Activated CD4-positive, alpha-beta T cell treated with anti-CD3 and anti-CD28 coated beads, Interleukin-2, amount 10 ng/mL, durations not matched to agents 24 days and 14 days (primary cell): Measurements from ENCODE around the gene HIRA. TPM values are rescaled to one million over a fixed set of nuclear protein-coding genes. Genes with fewer than 3 reads are reported as not detected.

Experiments used
- DNase-seq: peaks from one replicate; pipeline ENCODE4 v3.0.0; 2022
- H3K27ac Mint-ChIP-seq: one replicate; pipeline ENCODE4 v1.8.0; 2022; ENCODE audit warnings: mild to moderate bottlenecking, mixed read lengths
- H3K27me3 Mint-ChIP-seq: one replicate; pipeline ENCODE4 v1.8.0; 2022; ENCODE audit warnings: mixed read lengths
- H3K36me3 Mint-ChIP-seq: one replicate; pipeline ENCODE4 v1.8.0; 2022; ENCODE audit warnings: low read depth, mild to moderate bottlenecking, mixed read lengths
- H3K4me1 Mint-ChIP-seq: one replicate; pipeline ENCODE4 v1.8.0; 2021; ENCODE audit warnings: mixed read lengths
- H3K4me3 Mint-ChIP-seq: one replicate; pipeline ENCODE4 v1.8.0; 2022; ENCODE audit warnings: mild to moderate bottlenecking, moderate library complexity, mixed read lengths
- H3K9me3 Mint-ChIP-seq: one replicate; pipeline ENCODE4 v1.8.0; 2021; ENCODE audit warnings: mixed read lengths
- intact Hi-C: fragments of 100-400 bp; cut with micrococcal nuclease; formaldehyde crosslinking; loops from one replicate; pipeline ENCODE4 v1.15.1; 2023
- total RNA-seq: library from RNA; stranded (reverse); gene quantifications from 2 replicates; pipeline ENCODE4 v1.2.3, GENCODE V29; 2022

The HIRA gene
- total RNA-seq, 1 donor from 2014 or later, result 45.0 TPM

- H3K27me3 Mint-ChIP-seq, result no peaks in the 10 kb centered on the region
- H3K36me3 Mint-ChIP-seq, result peaks cover 62% of the 10 kb centered on the region
- intact Hi-C loops, result no loop called here
- no peak overlapping the region for H3K4me3 Mint-ChIP-seq
- H3K4me1 Mint-ChIP-seq, result no peaks in the 10 kb centered on the region
- H3K9me3 Mint-ChIP-seq, result no peaks in the 10 kb centered on the region
- no peak for DNase-seq
- no peak overlapping the region for H3K27ac Mint-ChIP-seq
Measured at GRCh38 chr22:19402642-19403191, 28.8 kb downstream of the HIRA start.

- no peaks in the 10 kb centered on the region for H3K9me3 Mint-ChIP-seq
- peaks cover 60% of the 10 kb centered on the region for H3K36me3 Mint-ChIP-seq
- no peak for DNase-seq
- peak overlapping the region; percentile 19 for H3K27ac Mint-ChIP-seq
- intact Hi-C loops, result no loop called here
- no peak overlapping the region for H3K4me3 Mint-ChIP-seq
- H3K4me1 Mint-ChIP-seq, result no peaks in the 10 kb centered on the region
- no peaks in the 10 kb centered on the region for H3K27me3 Mint-ChIP-seq
Measured at GRCh38 chr22:19401483-19401882, 30.1 kb downstream of the HIRA start.

- Mint-ChIP-seq H3K27me3 (no peaks in the 10 kb centered on the region), H3K4me1 (no peaks in the 10 kb centered on the region), H3K4me3 (no peak overlapping the region), H3K27ac (no peak overlapping the region), H3K9me3 (no peaks in the 10 kb centered on the region), H3K36me3 (peaks cover 57% of the 10 kb centered on the region)
- intact Hi-C loops, result no loop called here
- DNase-seq, result no peak
Measured at GRCh38 chr22:19400881-19401280, 30.7 kb downstream of the HIRA start.

- Mint-ChIP-seq H3K27me3 (no peaks in the 10 kb centered on the region), H3K4me3 (no peak overlapping the region), H3K4me1 (no peaks in the 10 kb centered on the region), H3K36me3 (peaks cover 51% of the 10 kb centered on the region), H3K9me3 (no peaks in the 10 kb centered on the region), H3K27ac (no peak overlapping the region)
- intact Hi-C loops, result loop anchor here (5.0 kb wide), 1 partner anchor 126 kb away; no protein-coding TSS in a partner anchor
- no peak for DNase-seq
Measured at GRCh38 chr22:19398652-19399051, 32.9 kb downstream of the HIRA start.

GRCh38 chr22:19398206-19398605 lies 33.3 kb downstream of the HIRA start:
- H3K27me3 Mint-ChIP-seq, result no peaks in the 10 kb centered on the region
- H3K4me3 Mint-ChIP-seq, result no peak overlapping the region
- no peak for DNase-seq
- peaks cover 55% of the 10 kb centered on the region for H3K36me3 Mint-ChIP-seq
- no peaks in the 10 kb centered on the region for H3K4me1 Mint-ChIP-seq
- intact Hi-C loops, result loop anchor here (5.0 kb wide), 1 partner anchor 126 kb away; no protein-coding TSS in a partner anchor
- no peaks in the 10 kb centered on the region for H3K9me3 Mint-ChIP-seq
- no peak overlapping the region for H3K27ac Mint-ChIP-seq

GRCh38 chr22:19397734-19398104 lies 33.8 kb downstream of the HIRA start:
- H3K36me3 Mint-ChIP-seq, result peaks cover 57% of the 10 kb centered on the region
- no peaks in the 10 kb centered on the region for H3K4me1 Mint-ChIP-seq
- no peak overlapping the region for H3K4me3 Mint-ChIP-seq
- H3K27me3 Mint-ChIP-seq, result no peaks in the 10 kb centered on the region
- no peak for DNase-seq
- intact Hi-C loops, result loop anchor here (5.0 kb wide), 1 partner anchor 125 kb away; no protein-coding TSS in a partner anchor
- H3K9me3 Mint-ChIP-seq, result no peaks in the 10 kb centered on the region
- H3K27ac Mint-ChIP-seq, result no peak overlapping the region

GRCh38 chr22:19396934-19397733 lies 34.4 kb downstream of the HIRA start:
- no peaks in the 10 kb centered on the region for H3K4me1 Mint-ChIP-seq

GRCh38 chr22:19396561-19396933 lies 35.0 kb downstream of the HIRA start:
- Mint-ChIP-seq H3K9me3 (no peaks in the 10 kb centered on the region), H3K4me3 (no peak overlapping the region), H3K27ac (no peak overlapping the region), H3K36me3 (peaks cover 54% of the 10 kb centered on the region), H3K27me3 (no peaks in the 10 kb centered on the region), H3K4me1 (no peaks in the 10 kb centered on the region)
- intact Hi-C loops, result loop anchor here (5.0 kb wide), 1 partner anchor 124 kb away; no protein-coding TSS in a partner anchor
- DNase-seq, result no peak

More at GRCh38 chr22:19396934-19397733, 34.4 kb downstream of the HIRA start:
- no peak for DNase-seq
- no peak overlapping the region for H3K4me3 Mint-ChIP-seq
- H3K27ac Mint-ChIP-seq, result no peak overlapping the region
- intact Hi-C loops, result loop anchor here (5.0 kb wide), 1 partner anchor 125 kb away; no protein-coding TSS in a partner anchor
- H3K36me3 Mint-ChIP-seq, result peaks cover 58% of the 10 kb centered on the region
- H3K27me3 Mint-ChIP-seq, result no peaks in the 10 kb centered on the region
- H3K9me3 Mint-ChIP-seq, result no peaks in the 10 kb centered on the region

GRCh38 chr22:19395276-19395675 lies 36.3 kb downstream of the HIRA start:
- intact Hi-C loops, result loop anchor here (5.0 kb wide), 1 partner anchor 123 kb away; no protein-coding TSS in a partner anchor
- Mint-ChIP-seq H3K27ac (no peak overlapping the region), H3K36me3 (peaks cover 48% of the 10 kb centered on the region), H3K4me1 (no peaks in the 10 kb centered on the region), H3K4me3 (no peak overlapping the region), H3K9me3 (no peaks in the 10 kb centered on the region), H3K27me3 (no peaks in the 10 kb centered on the region)
- no peak for DNase-seq

- no peak overlapping the region for H3K4me3 Mint-ChIP-seq
- no peaks in the 10 kb centered on the region for H3K9me3 Mint-ChIP-seq
- H3K36me3 Mint-ChIP-seq, result peaks cover 51% of the 10 kb centered on the region
- no peaks in the 10 kb centered on the region for H3K27me3 Mint-ChIP-seq
- no peak overlapping the region for H3K27ac Mint-ChIP-seq
- no peaks in the 10 kb centered on the region for H3K4me1 Mint-ChIP-seq
- intact Hi-C loops, result loop anchor here (5.0 kb wide), 1 partner anchor 122 kb away; no protein-coding TSS in a partner anchor
- no peak for DNase-seq
Measured at GRCh38 chr22:19394274-19395050, 37.1 kb downstream of the HIRA start.

GRCh38 chr22:19393704-19394103 lies 37.8 kb downstream of the HIRA start:
- intact Hi-C loops, result no loop called here
- H3K4me1 Mint-ChIP-seq, result no peaks in the 10 kb centered on the region
- H3K27ac Mint-ChIP-seq, result no peak overlapping the region
- no peak for DNase-seq
- H3K27me3 Mint-ChIP-seq, result no peaks in the 10 kb centered on the region
- no peak overlapping the region for H3K4me3 Mint-ChIP-seq
- peaks cover 51% of the 10 kb centered on the region for H3K36me3 Mint-ChIP-seq
- H3K9me3 Mint-ChIP-seq, result no peaks in the 10 kb centered on the region

GRCh38 chr22:19387575-19387974 lies 44.0 kb downstream of the HIRA start:
- intact Hi-C loops, result no loop called here
- Mint-ChIP-seq H3K36me3 (peaks cover 58% of the 10 kb centered on the region), H3K9me3 (no peaks in the 10 kb centered on the region), H3K27ac (no peak overlapping the region), H3K4me3 (no peak overlapping the region), H3K4me1 (no peaks in the 10 kb centered on the region), H3K27me3 (no peaks in the 10 kb centered on the region)
- no peak for DNase-seq

GRCh38 chr22:19387038-19387437 lies 44.5 kb downstream of the HIRA start:
- H3K4me3 Mint-ChIP-seq, result no peak overlapping the region
- no peak overlapping the region for H3K27ac Mint-ChIP-seq
- no peaks in the 10 kb centered on the region for H3K4me1 Mint-ChIP-seq
- DNase-seq, result no peak
- intact Hi-C loops, result no loop called here
- no peaks in the 10 kb centered on the region for H3K9me3 Mint-ChIP-seq
- H3K36me3 Mint-ChIP-seq, result peaks cover 63% of the 10 kb centered on the region
- H3K27me3 Mint-ChIP-seq, result no peaks in the 10 kb centered on the region

- Mint-ChIP-seq H3K4me3 (no peak overlapping the region), H3K4me1 (no peaks in the 10 kb centered on the region), H3K27ac (no peak overlapping the region), H3K36me3 (peaks cover 65% of the 10 kb centered on the region), H3K27me3 (no peaks in the 10 kb centered on the region), H3K9me3 (no peaks in the 10 kb centered on the region)
- no peak for DNase-seq
- intact Hi-C loops, result no loop called here
Measured at GRCh38 chr22:19386248-19386647, 45.3 kb downstream of the HIRA start.
